Hepatocyte (in vitro differentiated cells): ENCODE results near the gene EMC8. TPM values are rescaled to one million over a fixed set of nuclear protein-coding genes. Genes with fewer than 3 reads are reported as not detected.

Experiments
- DNase-seq: peaks from one replicate; pipeline ENCODE4 v3.0.0-alpha.2; 2016; ENCODE audit warnings: low spot score
- H2AFZ ChIP-seq: fragments of 200-600 bp; sonication (generic); 2 replicates; pipeline ENCODE4 v1.6.0; 2016; ENCODE audit warnings: antibody characterized with exemption, mild to moderate bottlenecking
- H3K27ac ChIP-seq: fragments of 200-600 bp; sonication (generic); 2 replicates; pipeline ENCODE4 v1.5.1; 2016; ENCODE audit warnings: mild to moderate bottlenecking
- H3K27me3 ChIP-seq: fragments of 200-600 bp; sonication (generic); 2 replicates; pipeline ENCODE4 v1.6.1; 2016
- H3K36me3 ChIP-seq: fragments of 200-600 bp; sonication (generic); replicated peaks from 2 replicates; pipeline ENCODE4 v1.5.1; 2016; ENCODE audit warnings: low read depth; ENCODE audit not compliant: insufficient read depth
- H3K4me1 ChIP-seq: fragments of 200-600 bp; sonication (generic); 2 replicates; pipeline ENCODE4 v1.5.1; 2016; ENCODE audit warnings: mild to moderate bottlenecking, moderate library complexity; ENCODE audit not compliant: insufficient read depth
- H3K4me2 ChIP-seq: fragments of 200-600 bp; sonication (generic); 2 replicates; pipeline ENCODE4 v1.6.0; 2016
- H3K4me3 ChIP-seq: fragments of 200-600 bp; sonication (generic); 2 replicates; pipeline ENCODE4 v1.5.1; 2016; ENCODE audit warnings: mild to moderate bottlenecking
- H3K79me2 ChIP-seq: fragments of 200-600 bp; sonication (generic); 2 replicates; pipeline ENCODE4 v1.6.0; 2017; ENCODE audit warnings: mild to moderate bottlenecking
- H3K9me2 ChIP-seq: fragments of 200-600 bp; sonication (generic); replicated peaks from 2 replicates; pipeline ENCODE4 v1.6.0; 2017; ENCODE audit warnings: mild to moderate bottlenecking; ENCODE audit not compliant: insufficient read depth
- H3K9me3 ChIP-seq: fragments of 200-600 bp; sonication (generic); 2 replicates; pipeline ENCODE4 v1.5.1; 2016; ENCODE audit warnings: low read depth, mild to moderate bottlenecking
- H4K20me1 ChIP-seq: fragments of 200-600 bp; sonication (generic); 2 replicates; pipeline ENCODE4 v1.6.0; 2016; ENCODE audit warnings: mild to moderate bottlenecking; ENCODE audit not compliant: insufficient read depth, poor library complexity, severe bottlenecking
- CTCF ChIP-seq: fragments of 200-600 bp; sonication (generic); IDR thresholded peaks from 2 replicates; pipeline ENCODE4 v1.5.1; 2016; ENCODE audit warnings: antibody characterized with exemption, mild to moderate bottlenecking; ENCODE audit not compliant: poor library complexity
- EZH2 ChIP-seq: fragments of 200-600 bp; sonication (generic); IDR thresholded peaks from 2 replicates; pipeline ENCODE4 v1.6.1; 2016; ENCODE audit warnings: antibody characterized with exemption, mild to moderate bottlenecking, borderline replicate concordance
- EZH2phosphoT487 ChIP-seq: fragments of 200-600 bp; sonication (generic); IDR thresholded peaks from one replicate; pipeline ENCODE4 v1.6.1; 2018; ENCODE audit warnings: antibody characterized with exemption, mild to moderate bottlenecking, low read depth, moderate library complexity; ENCODE audit not compliant: unreplicated experiment, severe bottlenecking
- WGBS: methylation state at CpG from one replicate; pipeline ENCODE4 v1.1.6; 2016; ENCODE audit warnings: low lambda C conversion rate; ENCODE audit errors: missing lambda C conversion rate; 5-methylcytosine and 5-hydroxymethylcytosine counted together
- polyA plus RNA-seq: library from polyadenylated mRNA; unstranded; fragments of >200 nt; fragmentation: Nextera tagmentation; extraction: Ambion mirVana; gene quantifications from 2 replicates; pipeline ENCODE4 v1.2.1, GENCODE V29; 2016
- total RNA-seq: library from RNA; depleted of rRNA; stranded (reverse); fragments of >200 nt; gene quantifications from 2 replicates; pipeline ENCODE4 v1.2.3, GENCODE V29; 2014

Gene EMC8
- total and polyA plus RNA-seq, 2 experiments from 2014 or later: 35.0 to 50.6 TPM

DNA sequence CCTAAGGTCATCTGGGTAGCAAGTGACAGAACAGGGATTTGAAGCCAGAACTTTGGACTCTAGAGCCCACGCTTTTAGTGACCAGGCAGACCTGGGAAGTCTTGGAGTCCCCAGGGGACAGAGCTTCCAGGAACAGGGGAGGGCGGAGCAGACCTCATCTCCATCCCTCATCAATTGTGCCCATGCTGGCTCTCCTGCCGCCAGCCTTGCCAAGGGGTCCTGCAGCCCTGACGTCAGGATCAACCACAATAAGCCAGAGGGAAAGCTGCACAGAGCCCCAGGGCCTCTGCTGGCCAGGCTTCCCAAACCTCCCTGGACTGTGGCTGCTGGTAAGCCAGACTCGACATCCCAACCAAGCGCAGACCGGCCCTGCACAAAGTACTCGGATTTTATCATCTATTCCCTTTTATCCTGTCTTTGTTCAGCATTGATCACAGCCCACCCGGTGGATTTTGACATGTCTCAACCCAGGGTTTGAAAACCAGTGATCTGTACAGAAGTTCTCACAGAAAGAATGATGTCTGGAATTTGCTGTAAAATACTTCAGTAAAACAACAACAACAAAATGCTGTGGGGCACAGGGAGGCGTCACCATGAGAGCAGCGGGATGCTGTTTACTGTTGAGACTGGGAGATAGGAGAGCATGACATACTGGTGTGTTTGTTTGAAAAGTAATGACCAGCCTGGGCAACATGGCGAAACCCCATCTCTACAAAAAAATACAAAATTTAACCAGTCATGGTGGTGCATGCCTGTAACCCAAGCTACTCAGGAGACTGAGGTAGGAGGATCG, 60.2 kb downstream of the EMC8 start:
- H3K79me2 ChIP-seq: no peaks in the 10 kb centered on the region
- no peaks in the 10 kb centered on the region for H3K27me3 ChIP-seq
- H3K27ac ChIP-seq: no peak overlapping the region
- TF ChIP-seq EZH2: no peak
- TF ChIP-seq CTCF: no peak
- TF ChIP-seq EZH2phosphoT487: no peak
- H3K4me1 ChIP-seq: no peaks in the 10 kb centered on the region
- no peak overlapping the region for H3K4me3 ChIP-seq
- H3K4me2 ChIP-seq: no peak overlapping the region
- 50% methylated on average over 13 of the region's 13 CpGs for WGBS
- no peaks in the 10 kb centered on the region for H3K9me2 ChIP-seq
- H2AFZ ChIP-seq: no peak overlapping the region
- no peaks in the 10 kb centered on the region for H3K9me3 ChIP-seq
- H4K20me1 ChIP-seq: no peaks in the 10 kb centered on the region
- DNase-seq: no peak
- H3K36me3 ChIP-seq: no peaks in the 10 kb centered on the region

- Histone ChIP-seq H3K9me3 (no peaks in the 10 kb centered on the region), H3K4me2 (no peak overlapping the region), H3K4me3 (no peak overlapping the region), H3K4me1 (no peaks in the 10 kb centered on the region), H2AFZ (no peak overlapping the region), H3K27ac (no peak overlapping the region), H3K9me2 (no peaks in the 10 kb centered on the region), H3K36me3 (no peaks in the 10 kb centered on the region), H3K79me2 (no peaks in the 10 kb centered on the region), H3K27me3 (no peaks in the 10 kb centered on the region), H4K20me1 (no peaks in the 10 kb centered on the region)
- TF ChIP-seq EZH2phosphoT487 (no peak), EZH2 (no peak), CTCF (no peak)
- DNase-seq: no peak
- WGBS: 95% methylated on average over 9 of the region's 9 CpGs
Observed at GRCh38 chr16:85736921-85737320, 62.4 kb downstream of the EMC8 start.

DNA sequence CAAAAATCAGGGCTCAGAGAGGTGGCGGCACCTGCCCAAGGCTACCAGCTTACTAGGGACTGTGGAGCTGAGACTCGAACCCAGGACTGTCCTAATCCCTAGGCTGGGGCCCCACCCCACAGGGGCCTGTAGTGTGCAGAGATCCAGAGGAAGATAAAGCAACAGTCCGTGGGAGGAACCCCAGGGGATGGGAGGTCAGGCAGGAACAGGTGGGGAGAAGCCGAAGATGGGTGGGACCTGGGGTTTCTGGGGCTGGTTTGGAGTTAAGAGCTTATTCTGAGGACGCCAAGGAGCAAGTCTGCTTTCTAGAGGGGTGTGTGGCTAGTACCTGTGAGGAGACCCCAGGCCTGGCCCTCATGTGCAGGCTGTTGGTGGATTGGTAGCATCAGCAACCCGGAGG, 63.4 kb downstream of the EMC8 start:
- H3K9me2 ChIP-seq: no peaks in the 10 kb centered on the region
- H3K27me3 ChIP-seq: no peaks in the 10 kb centered on the region
- no peaks in the 10 kb centered on the region for H3K4me1 ChIP-seq
- H3K9me3 ChIP-seq: no peaks in the 10 kb centered on the region
- H3K79me2 ChIP-seq: no peaks in the 10 kb centered on the region
- H3K4me3 ChIP-seq: no peak overlapping the region
- H3K4me2 ChIP-seq: no peak overlapping the region
- H3K36me3 ChIP-seq: no peaks in the 10 kb centered on the region
- H2AFZ ChIP-seq: no peak overlapping the region
- H4K20me1 ChIP-seq: no peaks in the 10 kb centered on the region
- H3K27ac ChIP-seq: no peak overlapping the region
- WGBS: 78% methylated on average over 6 of the region's 6 CpGs
- TF ChIP-seq EZH2 (no peak), CTCF (no peak)
- DNase-seq: no peak
